Upper lobe of left lung (tissue), 6 donors: ENCODE results near the gene PKD2. TPM values are rescaled to one million over a fixed set of nuclear protein-coding genes. Genes with fewer than 3 reads are reported as not detected.

ENCODE experiments used
- ATAC-seq, 2 donors: fragments of 200-7000 bp; cut with Tn5 transposase; one replicate each; pipeline ENCODE4 v1.9.1; 2022; ENCODE audit warnings: mild to moderate bottlenecking in 2 of 2, moderate library complexity in 2 of 2; ENCODE audit not compliant: low FRiP score in 2 of 2
- DNase-seq, 2 donors: peaks; one replicate each; pipeline ENCODE4 v3.0.0-alpha.2; 2019 to 2020
- H3K27ac ChIP-seq, 4 donors: fragments of 200-600 bp; sonication (generic); one replicate each; pipeline ENCODE4 v1.5.1; 2016 to 2019
- H3K27me3 ChIP-seq, 4 donors: fragments of 200-600 bp; sonication (generic); one replicate each; pipeline ENCODE4 v1.5.1; 2017 to 2019
- H3K36me3 ChIP-seq, 4 donors: fragments of 200-600 bp; sonication (generic); one replicate each; pipeline ENCODE4 v1.5.1; 2016 to 2019
- H3K4me1 ChIP-seq, 4 donors: fragments of 200-600 bp; sonication (generic); one replicate each; pipeline ENCODE4 v1.5.1; 2018 to 2019
- H3K4me3 ChIP-seq, 4 donors: fragments of 200-600 bp; sonication (generic); one replicate each; pipeline ENCODE4 v1.5.1; 2017 to 2019; ENCODE audit warnings: mild to moderate bottlenecking in 2 of 4, moderate library complexity in 1 of 4
- H3K9me3 ChIP-seq, 4 donors: fragments of 200-600 bp; sonication (generic); one replicate each; pipeline ENCODE4 v1.5.1; 2018 to 2019
- CTCF ChIP-seq, 6 experiments: fragments of 450-650 bp in 4 of 6; fragments of 200-600 bp in 2 of 6; sonication (generic) in 2 of 6; IDR thresholded peaks; one replicate each; pipeline ENCODE4 v1.5.1; 2016 to 2019; ENCODE audit warnings: antibody characterized with exemption in 6 of 6
- EP300 ChIP-seq, 4 donors: sonication (generic); formaldehyde crosslinking; IDR thresholded peaks; one replicate each; pipeline ENCODE4 v1.5.1; 2017; ENCODE audit warnings: antibody characterized with exemption in 4 of 4, control low read depth in 2 of 4
- POLR2A ChIP-seq, 4 donors: fragments of 450-650 bp; IDR thresholded peaks; one replicate each; pipeline ENCODE4 v1.5.1; 2016 to 2017; ENCODE audit warnings: antibody characterized with exemption in 4 of 4, mild to moderate bottlenecking in 2 of 4
- POLR2AphosphoS5 ChIP-seq, 2 donors: sonication (generic); formaldehyde crosslinking; IDR thresholded peaks; one replicate each; pipeline ENCODE4 v1.5.1; 2017; ENCODE audit warnings: antibody characterized with exemption in 2 of 2
- WGBS, 2 donors: methylation state at CpG; one replicate each; pipeline ENCODE4 v1.1.5; 2017 to 2018; 5-methylcytosine and 5-hydroxymethylcytosine counted together
- total RNA-seq, 6 donors: library from RNA; depleted of rRNA in 4 of 6; stranded (reverse); fragments of >200 nt in 4 of 6; gene quantifications; one replicate each; pipeline versions ENCODE4 v1.1.0 to v1.2.1, GENCODE V29; 2016 to 2021
- donor health status: DM: no; HTN: no; CAD: no; lungs with moderate emphysema.
- donor health status: DM: no; HTN: yes; CAD: no; lungs with severe emphysema.

Gene PKD2
- total RNA-seq, 6 donors from 2014 or later = 19.5 to 76.5 (median 32.5) TPM

- no peak overlapping the region for H3K27ac ChIP-seq
- no peaks in the 10 kb centered on the region for H3K36me3 ChIP-seq
- no peaks in the 10 kb centered on the region for H3K4me1 ChIP-seq
- ATAC-seq (no peak), DNase-seq (no peak)
- no peaks in the 10 kb centered on the region for H3K27me3 ChIP-seq
- no peaks in the 10 kb centered on the region for H3K9me3 ChIP-seq
- H3K4me3 ChIP-seq = no peak overlapping the region
- 88 to 99% methylated on average over 3 of the region's 3 CpGs for WGBS, 2 donors
- TF ChIP-seq CTCF (IDR thresholded peaks at IDR 0.05) (no peak), EP300 (IDR thresholded peaks at IDR 0.05) (no peak), POLR2AphosphoS5 (IDR thresholded peaks at IDR 0.05) (no peak), POLR2A (IDR thresholded peaks at IDR 0.05) (no peak)
Observed at GRCh38 chr4:88091378-88091777, 83.9 kb downstream of the PKD2 start.

GRCh38 chr4:88093874-88094273 is 86.4 kb downstream of the PKD2 start:
- no peak overlapping the region for H3K27ac ChIP-seq
- no peaks in the 10 kb centered on the region for H3K4me1 ChIP-seq
- no peak overlapping the region for H3K4me3 ChIP-seq
- no peak for TF ChIP-seq POLR2A (IDR thresholded peaks at IDR 0.05)
- no peak for TF ChIP-seq CTCF (IDR thresholded peaks at IDR 0.05)
- TF ChIP-seq EP300 (IDR thresholded peaks at IDR 0.05) = no peak
- no peak for TF ChIP-seq POLR2AphosphoS5 (IDR thresholded peaks at IDR 0.05)
- H3K9me3 ChIP-seq = no peaks in the 10 kb centered on the region
- H3K27me3 ChIP-seq = no peaks in the 10 kb centered on the region
- ATAC-seq (no peak), DNase-seq (no peak)
- WGBS, 2 donors = 83 to 84% methylated on average over 5 of the region's 5 CpGs
- H3K36me3 ChIP-seq = no peaks in the 10 kb centered on the region

GRCh38 chr4:88097301-88097700 is 89.9 kb downstream of the PKD2 start:
- DNase-seq (no peak), ATAC-seq (no peak)
- H3K36me3 ChIP-seq = no peaks in the 10 kb centered on the region
- H3K9me3 ChIP-seq = no peaks in the 10 kb centered on the region
- WGBS, 2 donors = 83 to 87% methylated on average over 2 of the region's 2 CpGs
- TF ChIP-seq POLR2AphosphoS5 (IDR thresholded peaks at IDR 0.05) (no peak), POLR2A (IDR thresholded peaks at IDR 0.05) (no peak), EP300 (IDR thresholded peaks at IDR 0.05) (no peak), CTCF (IDR thresholded peaks at IDR 0.05) (no peak)
- no peak overlapping the region for H3K4me3 ChIP-seq
- no peak overlapping the region for H3K27ac ChIP-seq
- no peaks in the 10 kb centered on the region for H3K27me3 ChIP-seq
- no peaks in the 10 kb centered on the region for H3K4me1 ChIP-seq

GRCh38 chr4:88097781-88098180 is 90.3 kb downstream of the PKD2 start:
- Histone ChIP-seq H3K4me1 (no peaks in the 10 kb centered on the region), H3K9me3 (no peaks in the 10 kb centered on the region), H3K27me3 (no peaks in the 10 kb centered on the region), H3K4me3 (no peak overlapping the region), H3K27ac (no peak overlapping the region), H3K36me3 (no peaks in the 10 kb centered on the region)
- DNase-seq (no peak), ATAC-seq (no peak)
- 86% methylated on average over 3 of the region's 3 CpGs for WGBS, 2 donors
- TF ChIP-seq EP300 (IDR thresholded peaks at IDR 0.05) (no peak), CTCF (IDR thresholded peaks at IDR 0.05) (no peak), POLR2A (IDR thresholded peaks at IDR 0.05) (no peak), POLR2AphosphoS5 (IDR thresholded peaks at IDR 0.05) (no peak)

GRCh38 chr4:88098993-88099752 is 91.7 kb downstream of the PKD2 start:
- Histone ChIP-seq H3K9me3 (no peaks in the 10 kb centered on the region), H3K4me1 (no peaks in the 10 kb centered on the region), H3K27ac (no peak overlapping the region), H3K27me3 (no peaks in the 10 kb centered on the region), H3K36me3 (no peaks in the 10 kb centered on the region), H3K4me3 (no peak overlapping the region)
- 91 to 93% methylated on average over 4 of the region's 4 CpGs for WGBS, 2 donors
- ATAC-seq (no peak), DNase-seq (no peak)
- TF ChIP-seq POLR2AphosphoS5 (IDR thresholded peaks at IDR 0.05) (no peak), POLR2A (IDR thresholded peaks at IDR 0.05) (no peak), CTCF (IDR thresholded peaks at IDR 0.05) (no peak)
